UCSD-AML1 (cell line): Measurements from ENCODE around the gene NPLOC4.
A peak's percentile ranks its signal among the peaks of the same experiment; 100 is the strongest.

Experiments used
- DNase-seq: peaks from one replicate; lab custom pipeline; 2025; ENCODE audit not compliant: unreplicated experiment; lab: John Stamatoyannopoulos, UW

NPLOC4 gene

DNA sequence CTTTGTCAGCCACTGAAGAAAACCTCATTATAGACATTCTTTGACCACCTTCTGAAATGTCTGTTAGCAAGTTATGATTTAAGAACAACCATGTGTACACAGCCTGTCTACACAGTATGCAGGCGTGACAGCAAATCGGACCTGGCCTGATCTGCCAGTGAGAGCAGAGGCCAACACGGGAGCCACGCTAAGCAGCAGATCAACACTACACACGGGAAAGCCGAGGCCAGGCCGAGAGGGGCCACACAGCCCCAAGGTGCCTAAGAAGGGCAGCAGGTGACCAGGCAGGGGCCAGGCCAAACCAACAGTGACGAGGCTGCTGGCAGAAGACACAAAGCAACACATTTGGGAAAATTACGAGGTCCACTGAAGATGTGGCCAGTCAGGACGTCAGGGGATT, 68.5 kb downstream of the NPLOC4 start:
- DNase-seq, result no peak

DNA sequence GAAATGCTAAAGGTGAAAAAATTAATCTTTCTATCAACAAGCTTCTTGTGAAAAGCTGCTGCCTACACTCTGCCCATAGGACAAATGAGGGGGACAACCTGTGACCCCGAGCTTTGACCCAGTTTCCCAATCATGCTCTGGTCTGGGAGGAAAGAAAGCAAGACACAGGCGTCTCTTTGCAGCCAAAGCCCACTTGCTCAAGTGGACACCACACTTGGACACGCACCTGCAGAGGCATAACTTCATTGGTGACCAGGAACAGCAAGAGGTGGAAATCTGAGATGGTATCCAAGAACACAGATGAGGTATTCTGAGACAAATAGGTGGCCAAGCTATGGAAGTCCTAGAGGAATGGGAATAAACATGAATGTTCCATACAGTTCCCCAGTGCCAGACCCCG, 69.7 kb downstream of the NPLOC4 start:
- DNase-seq, result no peak

DNA sequence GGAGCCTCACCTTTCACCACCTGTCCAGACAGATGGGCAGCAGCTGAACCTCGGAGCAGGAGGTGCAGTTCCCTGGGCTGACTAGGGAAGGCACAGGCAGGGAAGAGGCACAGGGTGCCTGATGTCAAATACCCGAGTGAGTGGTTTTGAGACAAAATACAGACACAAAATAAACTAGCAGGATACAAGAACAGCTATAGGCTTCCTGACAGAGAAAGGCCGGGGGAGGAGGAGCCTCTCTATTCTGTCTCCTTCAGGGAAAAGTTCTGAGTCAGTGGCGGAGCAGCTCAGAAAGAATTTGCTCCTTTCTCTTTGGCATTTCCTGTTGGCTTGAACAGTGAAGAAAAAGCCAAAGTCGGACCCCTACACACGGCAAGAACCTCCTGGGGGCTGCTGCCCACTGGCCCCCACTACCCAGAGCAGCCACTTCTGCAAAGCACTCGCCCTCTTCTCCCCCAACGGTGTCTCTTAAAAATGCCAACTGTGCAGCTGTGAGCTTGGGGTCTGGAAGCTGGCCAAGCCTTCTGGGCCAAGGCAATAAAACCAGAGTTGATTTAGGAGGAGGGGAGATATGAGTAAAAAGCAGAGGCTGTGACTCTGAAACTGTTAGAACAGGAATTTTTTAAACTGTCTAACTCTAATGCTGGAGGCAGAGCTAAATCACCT, 70.3 kb downstream of the NPLOC4 start:
- no peak for DNase-seq

DNA sequence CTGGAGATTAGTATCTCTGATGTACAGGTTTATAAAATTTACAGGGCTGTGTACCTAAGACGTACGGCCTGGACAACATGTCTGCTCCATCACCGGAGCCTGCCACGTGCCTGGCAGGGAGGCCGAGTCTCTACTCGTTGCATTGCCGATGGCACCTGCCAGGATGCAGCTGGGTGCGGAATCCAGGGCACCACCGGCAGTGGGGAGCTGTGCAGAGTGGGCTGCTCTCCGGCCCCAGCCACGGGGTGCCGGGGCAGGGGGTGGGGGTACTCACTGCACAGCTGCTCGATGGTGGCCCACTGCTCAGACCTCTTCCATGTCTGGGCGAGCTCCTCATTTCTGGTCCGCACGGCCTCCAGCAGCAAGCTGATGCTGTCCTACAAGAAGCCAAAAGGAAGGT, 71.7 kb downstream of the NPLOC4 start:
- DNase-seq, result no peak

DNA sequence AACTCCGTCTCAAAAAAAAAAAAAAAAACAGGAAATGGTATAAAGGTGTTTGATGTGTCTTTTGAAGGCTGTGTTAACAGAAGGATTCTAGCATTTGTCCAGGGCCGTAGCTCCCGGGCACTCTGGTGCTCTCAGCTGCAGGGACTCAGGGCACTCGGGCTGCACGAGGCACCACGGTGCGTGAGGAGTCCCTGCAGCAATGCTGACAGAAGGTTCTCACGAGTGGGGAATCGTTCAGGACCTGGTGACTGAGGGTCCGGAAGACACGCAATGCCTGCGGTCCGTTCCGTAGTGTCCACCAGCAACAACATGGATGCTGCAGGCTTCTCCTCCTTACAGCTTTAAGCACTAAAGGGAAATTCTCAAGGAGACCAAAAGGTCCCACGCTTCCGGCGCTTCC, 72.1 kb downstream of the NPLOC4 start:
- DNase-seq, result no peak

DNA sequence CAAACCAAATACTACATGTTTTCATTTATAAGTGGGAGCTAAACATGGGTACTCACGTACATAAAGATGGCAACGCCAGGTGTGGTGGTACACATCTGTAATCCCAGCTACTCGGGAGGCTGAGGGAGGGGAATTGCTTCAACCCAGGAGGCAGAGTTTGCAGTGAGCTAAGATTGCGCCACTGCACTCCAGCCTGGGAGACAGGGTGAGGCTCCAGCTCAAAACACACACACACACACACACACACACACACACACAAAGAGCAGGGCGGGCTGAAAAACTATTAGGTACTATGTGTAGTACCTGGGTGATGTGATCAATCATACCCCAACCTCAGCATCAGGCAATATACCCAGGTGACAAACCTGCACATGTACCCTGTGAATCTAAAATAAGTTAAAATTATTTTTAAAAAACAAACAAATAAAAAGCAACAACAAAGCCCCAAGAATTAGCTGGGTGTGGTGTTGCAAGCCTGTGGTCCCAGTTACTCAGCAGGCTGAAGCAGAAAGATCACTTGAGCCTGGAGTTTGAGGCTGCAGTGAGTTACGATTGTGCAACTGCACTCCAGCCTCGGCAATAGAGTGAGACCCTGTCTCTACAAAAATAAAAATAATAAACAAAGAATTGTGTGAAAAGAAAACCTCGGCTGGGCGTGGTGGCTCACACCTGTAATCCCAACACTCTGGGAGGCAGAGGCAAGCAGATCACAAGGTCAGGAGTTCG, 72.9 kb downstream of the NPLOC4 start:
- no peak for DNase-seq

DNA sequence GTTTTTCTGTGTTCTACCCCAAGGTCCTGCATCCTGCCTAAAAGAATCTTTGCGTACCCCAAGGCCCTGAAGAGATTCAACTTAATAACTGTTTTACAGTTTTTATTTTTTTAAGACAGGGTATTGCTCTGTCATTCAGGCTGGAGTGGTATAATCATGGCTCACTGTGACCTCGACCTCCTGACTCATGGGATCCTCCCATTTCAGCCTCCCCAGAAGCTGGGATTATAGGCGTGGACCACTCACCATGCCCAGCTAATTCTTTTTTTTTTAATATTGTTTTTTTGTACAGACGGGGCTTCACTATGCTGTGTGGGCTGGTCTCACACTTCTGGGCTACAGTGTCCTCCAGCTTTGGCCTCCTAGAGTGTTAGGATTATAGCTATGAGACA, 75.4 kb downstream of the NPLOC4 start:
- DNase-seq, result no peak

DNA sequence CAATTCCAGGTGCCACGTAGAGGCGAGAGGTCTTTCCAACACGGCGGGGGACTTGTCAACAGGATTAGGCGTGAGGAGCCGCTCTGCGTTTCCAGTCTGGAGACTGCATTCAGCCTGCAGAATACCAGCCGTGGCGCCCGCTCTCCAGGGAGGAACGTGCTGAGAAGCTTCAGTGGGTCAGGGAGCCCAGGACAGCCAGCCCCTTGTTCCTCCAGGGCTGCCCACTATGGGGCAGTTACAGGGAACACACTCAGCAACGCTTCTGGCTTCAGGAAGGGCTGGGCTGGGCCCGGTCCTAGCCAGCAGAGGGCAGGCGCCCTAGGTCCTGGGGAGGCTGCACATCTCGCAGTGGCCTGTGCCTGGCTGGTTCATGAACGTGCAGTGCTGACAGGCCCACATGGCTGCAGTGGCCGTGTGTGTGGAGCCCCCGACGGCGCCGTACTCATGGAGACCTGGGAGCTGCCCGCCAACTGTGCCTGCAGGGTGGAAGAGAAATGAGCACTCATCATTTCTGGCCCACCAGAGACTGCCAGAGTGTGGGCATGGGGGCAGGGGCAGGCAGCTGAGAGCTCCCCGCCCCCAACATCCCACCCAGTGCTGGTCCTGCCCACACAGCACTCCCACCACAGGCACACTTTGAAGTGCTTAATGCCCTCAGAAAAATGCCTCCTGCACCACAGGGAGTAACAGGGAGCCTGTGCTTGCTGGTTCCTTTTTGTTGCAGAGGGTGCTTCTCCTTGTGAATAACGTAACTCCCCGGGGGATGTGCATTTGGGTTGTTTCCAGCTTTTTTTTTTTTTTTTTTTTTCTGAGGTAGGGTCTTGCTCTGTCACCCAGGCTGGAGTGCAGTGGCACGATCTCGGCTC, 77.7 kb downstream of the NPLOC4 start:
- no peak for DNase-seq

DNA sequence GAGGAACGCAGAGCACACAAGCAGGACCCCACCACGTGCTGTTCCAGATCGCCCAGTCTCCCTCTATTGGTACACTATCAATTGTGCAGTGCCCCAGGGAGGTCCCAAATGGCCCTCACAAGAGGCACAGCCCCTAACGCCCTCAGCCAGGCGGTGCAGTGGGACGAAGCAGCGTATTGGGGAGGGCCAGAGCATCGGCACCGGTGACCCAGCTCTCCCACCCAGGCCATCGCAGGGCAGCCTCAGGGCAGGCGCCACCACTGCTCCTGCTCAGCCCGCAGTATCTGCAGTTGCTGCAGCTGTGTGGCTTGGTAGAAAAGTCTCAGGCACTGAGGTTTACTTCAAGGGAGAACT, 78.8 kb downstream of the NPLOC4 start:
- no peak for DNase-seq

DNA sequence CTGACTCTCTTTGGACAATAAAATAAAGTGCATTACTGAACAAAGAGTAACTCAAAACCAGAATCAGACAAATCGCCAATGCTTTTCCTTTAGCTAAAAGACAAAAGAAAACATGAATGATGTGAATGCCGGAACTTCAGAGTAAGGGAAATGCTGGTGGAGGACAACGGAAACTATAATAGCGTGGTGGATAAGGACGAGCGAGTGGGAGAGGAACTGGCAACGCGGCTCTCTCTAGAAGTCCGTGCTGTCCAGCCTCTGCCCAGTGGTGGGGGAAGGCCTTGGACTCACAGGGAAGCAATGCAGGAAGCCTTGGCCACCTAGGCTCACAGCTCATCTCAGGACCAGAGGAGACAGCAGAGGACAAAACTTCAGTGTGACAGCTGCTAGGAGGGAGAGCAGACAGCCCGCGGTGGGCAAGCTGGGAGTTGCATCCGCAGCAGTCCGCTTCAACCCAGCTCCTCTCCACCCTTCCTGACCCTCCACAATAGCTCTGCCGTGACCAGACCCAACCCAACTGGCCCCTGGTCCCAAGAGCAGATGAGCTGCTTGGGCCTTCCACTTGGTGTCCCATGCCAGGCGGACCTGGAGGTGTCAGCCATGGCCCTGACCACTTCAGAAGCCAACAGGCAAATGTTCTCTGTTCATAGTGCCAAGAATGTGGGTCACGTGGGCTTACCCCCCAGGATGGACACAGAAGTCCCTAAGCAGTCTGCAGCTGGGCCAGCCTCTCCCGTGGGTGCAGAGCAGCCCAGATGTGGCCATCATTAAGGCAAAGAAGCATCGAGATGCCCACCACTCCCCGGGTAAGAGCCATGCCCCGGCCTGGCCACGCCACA, 79.4 kb downstream of the NPLOC4 start:
- no peak for DNase-seq

DNA sequence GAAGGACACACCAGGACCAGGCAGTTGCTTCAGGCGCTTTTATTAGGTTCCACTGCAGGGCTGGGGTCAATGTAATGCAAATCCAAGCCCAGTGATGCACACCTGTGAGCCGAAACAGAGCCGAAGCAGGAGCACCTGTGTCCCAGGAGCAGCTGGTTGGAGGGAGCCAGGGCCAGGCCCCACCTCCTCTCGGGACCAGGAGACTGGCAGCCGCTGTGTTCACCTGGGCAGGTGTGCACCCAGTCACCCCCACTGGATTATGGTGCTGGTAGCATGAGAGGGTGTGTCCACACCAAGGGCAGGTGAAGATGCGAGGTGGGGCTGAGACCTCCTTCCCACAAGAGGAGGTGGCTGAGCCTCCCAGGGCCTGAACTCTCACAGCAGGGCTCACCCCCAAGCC, 80.0 kb downstream of the NPLOC4 start:
- DNase-seq, result no peak

DNA sequence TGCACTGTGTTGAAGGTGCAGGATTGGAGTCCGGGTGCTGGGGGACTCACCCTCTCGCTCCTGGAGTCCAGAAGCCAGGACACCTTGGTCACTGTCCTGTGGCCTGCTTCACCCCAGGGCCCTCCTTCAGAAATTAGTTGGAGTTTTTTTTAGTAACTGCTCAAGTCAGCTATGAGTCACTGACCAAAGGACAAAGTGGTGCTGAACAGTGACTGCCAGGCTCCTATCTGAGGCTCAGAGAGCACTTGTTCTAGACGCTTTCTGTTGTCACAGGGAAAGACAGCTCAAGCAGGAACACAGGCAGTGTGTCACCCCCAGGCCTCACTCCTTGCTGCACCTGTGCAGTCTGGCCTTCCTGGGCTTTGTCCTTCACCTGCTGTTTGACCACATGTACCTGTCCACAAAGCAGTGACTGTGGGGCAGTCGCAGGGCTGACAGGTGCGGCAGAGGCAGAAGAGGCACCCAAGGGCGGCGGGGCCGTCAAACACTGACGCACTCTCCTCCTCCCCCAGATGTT, 80.7 kb downstream of the NPLOC4 start:
- DNase-seq, result no peak

DNA sequence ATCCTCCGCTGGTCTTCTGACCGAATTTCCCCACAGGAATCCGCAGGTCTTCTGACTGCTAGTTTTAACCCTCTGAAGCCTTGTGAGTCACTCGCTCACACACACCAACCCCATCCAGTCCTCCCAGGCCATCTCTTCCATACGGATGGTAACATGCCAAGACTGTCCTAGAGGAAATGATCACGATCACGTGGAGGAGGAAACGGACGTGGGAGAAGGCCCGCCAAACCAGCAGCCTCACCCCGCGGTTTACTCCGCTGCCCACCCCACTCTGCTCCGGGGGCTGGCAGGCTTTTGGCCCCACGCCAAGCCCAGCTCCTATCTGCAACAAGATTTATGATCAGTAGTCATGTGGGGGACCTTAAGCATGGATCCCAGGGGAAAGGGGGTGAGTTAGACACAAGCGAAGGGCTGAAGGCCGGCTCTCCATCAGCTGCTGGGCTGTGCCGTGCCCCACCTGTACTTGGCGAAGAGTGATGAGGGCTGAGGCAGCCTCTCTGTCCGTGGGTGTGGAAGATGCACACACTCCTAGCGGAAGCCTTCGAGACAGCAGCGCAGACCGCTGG, 83.2 kb downstream of the NPLOC4 start:
- DNase-seq, result peak; percentile 53

DNA sequence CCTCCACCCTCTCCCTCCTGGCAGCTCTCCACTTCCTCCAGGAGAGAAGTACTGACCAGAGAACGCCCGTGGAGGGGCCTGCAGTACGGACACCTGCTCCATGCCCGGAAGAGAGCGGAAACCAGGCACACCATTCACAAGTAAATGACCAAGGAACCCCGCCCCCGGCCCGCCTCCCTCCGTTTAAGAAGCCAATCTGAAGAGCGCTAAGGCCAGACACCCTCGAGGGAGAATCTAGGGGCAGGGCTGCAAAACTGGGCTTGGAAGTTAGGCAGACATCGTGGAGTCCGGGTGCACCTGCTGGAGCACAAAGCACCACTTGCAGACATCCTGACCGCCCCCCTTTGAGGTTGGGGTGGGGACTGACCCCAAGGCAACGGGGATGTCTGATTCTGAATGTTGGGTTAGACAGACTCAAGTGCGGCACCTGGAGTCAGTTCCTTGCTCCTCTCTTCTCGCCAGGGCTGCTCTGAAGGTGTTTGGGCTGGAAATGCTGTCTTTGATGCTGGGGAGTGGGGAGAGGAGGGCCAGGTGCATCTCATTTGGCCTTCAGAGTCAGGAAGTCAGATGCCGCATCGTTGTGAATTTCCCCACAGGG, 83.8 kb downstream of the NPLOC4 start:
- peak; percentile 85 for DNase-seq

DNA sequence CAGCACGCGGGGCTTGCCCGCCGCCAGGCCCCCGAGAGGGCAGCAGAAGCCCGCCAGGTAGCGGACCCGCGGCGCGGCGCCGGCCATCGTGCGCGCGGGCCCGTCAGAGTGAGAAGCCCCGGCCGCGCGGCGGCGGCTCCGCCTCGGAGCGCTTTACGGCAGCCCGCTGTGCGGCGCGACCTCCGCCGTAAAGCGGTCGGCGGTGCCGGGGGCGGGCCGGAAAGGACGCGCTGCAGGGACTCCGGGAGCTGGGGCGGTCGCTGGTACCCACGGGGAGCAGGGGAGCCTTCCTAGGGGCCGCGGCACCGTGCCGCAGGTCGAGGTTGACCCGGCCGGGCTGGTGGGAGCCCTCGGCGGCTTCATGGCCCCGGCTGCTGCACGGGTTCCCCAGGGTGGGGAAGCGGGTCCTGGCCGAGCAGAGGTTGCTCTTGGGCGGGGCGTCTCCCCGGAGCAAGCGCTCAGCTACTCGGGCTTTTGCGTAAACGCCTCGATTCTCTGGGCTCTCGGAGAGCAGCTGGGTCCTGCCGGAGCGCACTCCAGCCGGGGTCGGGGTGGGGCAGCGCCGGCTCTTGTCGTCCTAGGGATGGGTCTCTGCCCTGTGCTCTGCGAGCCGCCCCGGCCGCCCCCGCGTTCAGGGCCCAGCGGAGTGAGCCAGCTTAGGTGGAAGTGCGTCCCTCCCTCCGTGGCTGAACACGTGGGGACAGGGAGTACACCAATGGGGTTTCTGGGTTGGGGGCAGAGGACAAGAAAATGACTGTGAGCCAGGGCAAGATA, 84.5 kb downstream of the NPLOC4 start, which contains the start of gene FAAP100:
FAAP100 (minus strand) TSS at position 110 of the 774 bp plus-strand sequence; CDS start at position 87, 23 bp downstream.
- DNase-seq, result peak; percentile 85

DNA sequence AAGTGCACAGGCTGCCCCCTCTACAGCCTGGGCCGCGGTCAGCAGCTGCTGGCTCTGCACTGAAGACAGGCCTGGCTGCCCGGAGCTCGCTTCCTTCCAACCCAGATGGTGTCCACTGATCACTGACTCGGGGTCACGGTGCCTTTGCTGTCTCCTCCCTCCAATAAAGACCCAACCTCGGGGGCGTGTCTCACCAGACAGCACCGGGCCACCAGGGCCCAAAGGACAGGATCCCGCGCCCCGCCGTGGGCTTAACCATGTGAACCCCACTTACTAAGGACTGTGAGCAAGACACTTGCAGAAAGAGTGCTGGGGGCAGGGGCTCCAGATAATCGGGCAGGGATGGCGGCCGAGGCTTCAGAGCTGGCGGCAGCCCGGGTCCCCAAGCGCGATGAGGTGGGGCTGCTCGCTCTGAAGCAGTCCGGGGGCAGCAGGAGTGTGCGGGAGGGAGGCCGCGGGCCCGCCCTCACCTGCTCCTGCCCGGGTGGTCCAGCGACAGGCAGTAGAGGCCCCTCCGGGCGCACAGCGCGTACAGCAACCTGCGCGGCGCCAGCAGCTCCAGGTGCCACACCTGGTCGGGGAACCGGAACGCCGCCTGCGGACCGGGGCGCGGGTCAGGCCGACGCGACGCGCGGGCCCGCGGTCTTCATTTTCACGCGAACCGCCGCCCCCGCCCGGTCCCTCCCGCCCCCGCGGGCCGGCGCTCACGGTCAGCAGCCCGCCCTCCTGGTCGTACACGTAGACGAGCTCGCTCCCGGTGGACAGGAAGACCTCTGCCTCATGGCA, 85.3 kb downstream of the NPLOC4 start:
- DNase-seq, result no peak

DNA sequence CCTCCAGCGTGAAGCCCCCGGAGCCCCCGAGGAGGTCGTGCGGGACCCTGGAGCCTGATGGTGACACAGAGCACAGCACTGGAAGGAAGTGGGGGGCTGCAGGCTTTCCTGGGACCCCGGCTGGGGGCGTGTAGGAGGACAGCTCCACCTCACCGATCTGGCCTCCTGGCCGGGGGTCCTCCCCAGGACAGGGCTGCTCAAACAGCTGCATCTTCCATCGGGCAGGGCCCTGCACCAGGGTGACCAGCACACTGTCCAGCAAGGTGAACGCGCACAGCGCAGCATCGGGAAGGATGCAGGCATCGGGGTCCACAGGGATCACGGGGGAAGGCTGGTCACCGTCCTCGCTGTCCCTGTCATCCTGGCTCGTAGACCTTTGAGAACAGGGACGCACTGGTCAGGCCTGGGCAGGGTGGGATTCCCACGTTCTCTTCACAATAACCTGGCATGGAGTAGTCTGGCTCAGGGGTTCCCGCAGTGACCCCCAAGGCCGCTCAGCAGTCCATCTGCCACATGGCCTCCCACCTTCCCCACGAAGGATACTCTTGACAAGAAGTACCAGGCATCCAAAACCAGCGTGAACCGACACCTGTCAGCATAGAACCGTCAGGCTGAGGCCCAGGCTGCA, 86.0 kb downstream of the NPLOC4 start:
- no peak for DNase-seq

DNA sequence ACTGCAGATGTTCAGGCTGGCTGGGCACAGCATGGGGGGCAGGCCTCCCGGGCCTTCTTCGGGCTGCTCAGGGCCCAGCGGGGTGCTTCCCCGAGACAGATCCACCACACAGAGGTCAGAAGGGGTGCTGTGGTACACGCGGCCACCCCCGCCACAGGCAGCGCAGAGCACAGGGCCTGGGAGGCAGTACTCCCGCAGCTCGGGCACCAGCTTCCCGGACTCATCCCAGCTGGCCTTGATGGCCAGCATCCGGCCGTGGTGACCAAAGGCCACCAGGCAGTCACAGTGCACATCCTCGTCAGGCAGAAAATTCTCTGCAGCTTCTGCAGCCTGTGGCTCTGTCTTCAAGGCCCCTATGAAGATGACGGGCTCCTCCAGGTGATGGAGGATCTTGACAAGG, 86.6 kb downstream of the NPLOC4 start:
- DNase-seq, result no peak
